GM12872 (cell line): Measurements from ENCODE around the gene MGAT5.

ENCODE experiments used
- TF ChIP-seq, protein P1 (sequence below): IDR thresholded peaks from 3 replicates; pipeline ENCODE4 v1.5.1; 2011; ENCODE audit warnings: low read depth, mild to moderate bottlenecking, low read length, moderate library complexity; ENCODE audit not compliant: insufficient read depth

The MGAT5 gene

DNA sequence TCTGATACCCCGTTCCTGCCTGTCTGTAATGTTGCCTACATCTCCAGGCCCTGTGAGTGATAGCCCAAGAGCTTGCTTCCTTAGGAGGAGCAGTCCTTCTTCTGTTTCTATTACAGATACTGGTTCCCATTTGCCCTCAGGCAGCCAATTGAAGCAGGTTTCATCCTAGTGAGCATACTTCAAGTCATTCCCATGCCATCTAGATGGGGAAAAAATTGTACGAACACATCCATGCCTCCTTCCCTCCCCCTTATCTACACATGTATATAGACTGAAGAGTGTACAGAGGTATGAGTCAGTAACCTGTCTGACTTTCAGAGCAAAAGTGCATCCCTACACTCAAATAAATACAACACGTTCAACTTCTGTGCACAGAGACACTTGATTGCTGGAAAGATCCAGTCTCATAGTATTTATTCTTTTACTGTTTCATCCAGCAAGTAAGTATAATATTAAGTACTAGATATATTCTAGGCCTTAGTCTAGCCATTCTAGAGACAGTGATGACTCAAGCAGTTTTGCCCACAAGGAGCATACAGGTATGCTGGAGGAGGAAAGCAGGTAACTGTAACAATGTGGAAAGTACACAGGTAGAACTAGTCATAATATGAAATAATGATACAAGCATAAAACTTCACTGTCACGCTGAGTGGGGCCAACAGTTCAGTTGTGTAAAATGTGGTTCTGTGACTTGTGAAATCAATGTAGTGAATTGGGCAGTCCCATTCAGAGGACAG, 153.4 kb downstream of the MGAT5 start:
- TF ChIP-seq, protein P1, sequence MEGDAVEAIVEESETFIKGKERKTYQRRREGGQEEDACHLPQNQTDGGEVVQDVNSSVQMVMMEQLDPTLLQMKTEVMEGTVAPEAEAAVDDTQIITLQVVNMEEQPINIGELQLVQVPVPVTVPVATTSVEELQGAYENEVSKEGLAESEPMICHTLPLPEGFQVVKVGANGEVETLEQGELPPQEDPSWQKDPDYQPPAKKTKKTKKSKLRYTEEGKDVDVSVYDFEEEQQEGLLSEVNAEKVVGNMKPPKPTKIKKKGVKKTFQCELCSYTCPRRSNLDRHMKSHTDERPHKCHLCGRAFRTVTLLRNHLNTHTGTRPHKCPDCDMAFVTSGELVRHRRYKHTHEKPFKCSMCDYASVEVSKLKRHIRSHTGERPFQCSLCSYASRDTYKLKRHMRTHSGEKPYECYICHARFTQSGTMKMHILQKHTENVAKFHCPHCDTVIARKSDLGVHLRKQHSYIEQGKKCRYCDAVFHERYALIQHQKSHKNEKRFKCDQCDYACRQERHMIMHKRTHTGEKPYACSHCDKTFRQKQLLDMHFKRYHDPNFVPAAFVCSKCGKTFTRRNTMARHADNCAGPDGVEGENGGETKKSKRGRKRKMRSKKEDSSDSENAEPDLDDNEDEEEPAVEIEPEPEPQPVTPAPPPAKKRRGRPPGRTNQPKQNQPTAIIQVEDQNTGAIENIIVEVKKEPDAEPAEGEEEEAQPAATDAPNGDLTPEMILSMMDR: no peak

DNA sequence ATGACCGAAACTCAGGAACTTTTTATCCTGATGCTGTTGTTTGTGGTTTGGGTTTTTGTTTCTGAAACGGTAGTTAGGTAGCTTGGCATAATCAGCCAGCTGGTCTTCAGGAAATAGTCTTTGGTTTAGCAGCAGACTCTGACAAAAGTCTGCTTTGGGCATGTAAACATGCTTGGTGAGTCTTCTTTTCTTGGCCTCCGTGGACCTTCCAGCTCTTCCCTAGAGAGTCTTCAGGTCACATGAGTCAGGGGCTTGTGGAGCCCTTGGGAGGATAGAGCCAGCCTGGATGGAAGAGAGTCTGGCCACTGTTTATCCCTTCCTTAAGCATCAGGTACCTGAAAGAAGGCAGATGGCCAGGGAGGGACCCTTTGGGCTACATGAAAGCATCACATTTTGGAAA, 154.5 kb downstream of the MGAT5 start:
- TF ChIP-seq, protein P1: no peak

DNA sequence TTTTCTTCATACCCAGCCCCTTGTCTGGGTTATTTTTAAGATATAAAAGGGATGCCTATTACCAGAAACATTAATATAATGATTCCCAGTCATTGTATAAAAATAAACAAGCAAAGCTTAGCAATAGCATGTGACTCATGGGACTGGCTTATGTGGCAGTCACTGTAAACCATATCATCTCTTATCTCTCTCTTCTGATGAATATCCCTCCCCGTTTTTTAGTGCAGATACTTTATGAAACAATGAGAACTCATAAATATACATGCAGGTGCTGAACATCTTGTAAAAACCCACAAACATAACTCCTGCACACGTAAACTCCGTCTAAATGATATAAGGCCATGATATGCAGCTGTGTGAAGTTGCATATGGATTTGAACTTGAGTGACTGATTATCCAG, 154.9 kb downstream of the MGAT5 start:
- TF ChIP-seq, protein P1: no peak

DNA sequence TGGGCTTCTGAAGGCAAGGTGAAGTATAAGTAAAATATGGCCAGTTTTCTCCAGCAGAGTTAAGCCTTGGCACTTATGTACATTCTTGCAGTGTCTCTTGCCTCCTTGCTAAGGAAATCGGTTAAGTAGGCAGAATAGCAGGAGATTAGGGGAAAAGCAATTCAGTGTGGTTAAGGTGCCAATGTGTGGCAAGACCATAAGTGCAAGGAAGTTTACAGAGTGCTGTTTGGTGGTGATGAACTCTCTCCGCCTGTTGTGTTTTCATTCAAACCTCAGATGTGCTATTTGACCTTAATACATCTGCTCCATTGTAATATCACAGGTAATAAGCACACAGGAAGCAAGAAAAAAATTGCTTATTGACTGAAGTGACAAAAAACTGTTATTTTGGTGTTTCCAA, 156.1 kb downstream of the MGAT5 start:
- TF ChIP-seq, protein P1: no peak

DNA sequence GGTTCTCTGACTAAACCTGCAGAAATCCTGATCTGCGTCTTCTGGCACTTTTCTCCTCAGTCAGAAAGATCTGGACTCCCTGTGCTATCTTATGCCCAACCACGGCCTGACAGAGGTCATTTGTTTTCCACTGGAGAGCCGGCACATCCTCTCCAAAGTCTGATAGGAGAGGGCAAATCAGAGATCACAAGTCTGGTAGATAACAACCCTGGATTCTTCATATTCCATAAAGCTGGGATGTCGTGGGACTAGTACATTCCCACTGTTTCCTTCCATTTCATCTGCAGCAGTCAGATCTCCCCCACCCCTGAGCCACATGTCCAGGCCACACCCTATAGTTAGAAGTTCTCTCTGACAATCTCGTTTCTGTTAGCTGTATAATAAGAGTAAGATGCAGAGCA, 157.0 kb downstream of the MGAT5 start:
- TF ChIP-seq, protein P1: no peak

DNA sequence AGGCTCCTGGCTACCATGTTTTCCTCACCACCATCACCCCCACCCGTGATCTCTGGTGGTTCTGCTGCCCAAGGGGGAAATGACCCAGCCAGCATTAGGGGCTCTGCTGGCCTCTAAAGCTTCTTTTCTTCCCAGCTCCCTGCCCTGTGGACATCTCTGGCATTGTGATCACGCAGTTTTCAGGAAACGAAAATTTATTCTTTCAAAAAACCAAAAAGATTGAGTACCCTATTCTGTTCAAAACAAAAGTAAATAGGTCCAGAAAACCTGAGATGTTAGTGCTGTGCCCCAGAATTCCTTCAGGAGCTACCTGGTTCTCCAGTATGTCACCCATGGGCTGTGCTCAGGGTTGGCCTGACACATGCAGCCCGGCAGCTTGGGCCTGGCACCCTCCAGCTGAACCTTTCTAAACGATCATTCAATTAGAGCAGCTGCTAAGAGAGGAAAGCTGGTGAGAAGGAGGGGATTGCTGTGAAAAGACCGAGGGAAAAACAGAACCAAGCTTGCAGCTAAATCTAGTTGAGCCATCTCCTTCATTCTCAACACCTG, 157.5 kb downstream of the MGAT5 start:
- TF ChIP-seq, protein P1: no peak

DNA sequence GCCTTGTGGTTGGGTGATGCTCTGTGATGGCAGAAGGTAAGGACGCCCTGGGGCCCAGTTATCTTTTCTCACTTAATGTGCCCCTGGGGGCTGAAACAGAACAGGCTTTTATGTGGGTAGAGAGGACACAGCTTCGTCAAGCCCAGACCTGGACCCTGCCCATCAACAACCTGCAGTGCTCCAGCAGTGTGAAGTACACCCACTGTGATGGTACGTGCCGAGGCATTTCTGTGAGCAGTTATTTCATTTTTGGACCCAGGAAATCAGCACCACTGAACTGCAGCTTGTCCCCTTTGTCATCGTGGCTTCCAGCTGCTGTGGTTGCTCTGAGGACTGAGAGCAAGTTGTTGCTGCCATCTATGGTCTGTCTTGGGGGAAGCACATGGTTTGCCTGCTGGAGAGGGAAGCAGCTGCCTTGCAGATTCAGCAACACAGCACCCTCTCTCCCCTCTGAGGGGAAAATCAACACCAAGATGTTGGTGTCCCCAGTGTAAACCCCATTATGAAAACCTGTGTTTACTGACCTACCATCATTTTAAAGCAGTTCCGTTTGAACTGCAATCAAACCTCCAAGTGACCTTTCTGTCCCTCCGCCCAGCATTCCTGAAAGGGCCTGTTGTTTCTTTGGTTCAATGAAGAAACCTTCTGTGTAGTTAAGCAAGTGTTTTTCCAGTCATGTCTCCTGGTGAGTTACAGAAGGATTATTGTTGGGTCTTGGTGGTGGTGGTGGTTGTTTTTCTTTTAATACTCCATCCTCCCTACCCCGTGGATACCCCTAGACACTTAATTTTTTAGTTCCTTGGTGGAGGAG, 158.2 kb downstream of the MGAT5 start:
- TF ChIP-seq, protein P1: peak; percentile 89
